BE2C (cell line): ENCODE measurements around the gene COL26A1.

Experiments used
- DNase-seq: peaks from one replicate; pipeline ENCODE4 v3.0.0-alpha.2; 2020
- H3K27me3 ChIP-seq: fragments of 250-450 bp; sonication (Bioruptor Pico); 2 replicates; pipeline ENCODE4 v1.5.1; 2020; ENCODE audit warnings: mild to moderate bottlenecking
- H3K36me3 ChIP-seq: fragments of 250-450 bp; sonication (Bioruptor Pico); 2 replicates; pipeline ENCODE4 v1.5.1; 2020; ENCODE audit warnings: mild to moderate bottlenecking
- H3K4me1 ChIP-seq: fragments of 250-450 bp; sonication (Bioruptor Pico); 2 replicates; pipeline ENCODE4 v1.5.1; 2020
- H3K4me3 ChIP-seq: 2 replicates; pipeline ENCODE4 v1.5.1; 2011; ENCODE audit warnings: low read depth, low read length
- H3K9me3 ChIP-seq: fragments of 250-450 bp; sonication (Bioruptor Pico); 2 replicates; pipeline ENCODE4 v1.5.1; 2020
- TF ChIP-seq, protein P1 (sequence below): IDR thresholded peaks from 2 replicates; pipeline ENCODE4 v1.5.1; 2012; ENCODE audit warnings: mild to moderate bottlenecking, low read depth, low read length

Gene COL26A1

DNA sequence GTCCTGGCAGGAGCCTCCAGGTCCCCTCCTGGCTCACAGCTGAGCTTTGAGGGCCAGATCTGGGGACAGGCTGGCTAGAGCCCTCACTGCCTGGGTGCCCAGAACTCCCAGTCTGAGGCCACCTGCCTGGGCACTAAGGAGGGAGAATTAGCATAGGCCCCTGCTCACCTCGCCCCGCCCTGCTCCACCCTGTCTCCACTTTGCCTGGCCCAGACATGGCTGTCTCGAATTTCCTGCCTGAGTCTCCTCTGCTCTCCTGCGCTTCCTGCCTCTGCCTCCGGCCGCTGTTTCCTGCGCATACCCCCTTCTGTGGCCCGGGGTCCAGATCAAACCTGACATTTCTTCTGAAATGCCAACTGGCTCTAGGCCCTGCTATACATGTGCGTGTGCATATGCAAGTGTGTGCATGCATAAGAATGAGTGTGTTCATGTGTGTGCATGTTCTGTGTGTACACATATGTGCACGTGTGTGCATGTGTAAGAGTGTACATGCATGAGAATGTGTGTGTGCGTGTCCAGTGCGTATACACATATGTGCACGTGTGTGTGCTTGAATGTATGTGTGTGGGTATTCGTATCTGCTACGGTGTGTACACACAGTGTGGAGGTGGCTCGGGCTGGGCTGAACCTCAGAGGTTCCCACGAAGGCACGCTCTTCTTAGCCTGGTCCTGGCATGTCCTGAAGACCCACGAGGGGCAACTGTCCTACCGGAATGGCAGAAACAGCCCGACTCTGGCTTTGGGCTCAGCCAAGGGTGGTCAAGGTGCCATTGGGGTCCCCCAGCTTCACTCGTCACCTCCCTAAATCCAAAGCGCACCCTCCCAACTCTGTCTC is 201.5 kb downstream of the COL26A1 start:
- TF ChIP-seq, protein P1, sequence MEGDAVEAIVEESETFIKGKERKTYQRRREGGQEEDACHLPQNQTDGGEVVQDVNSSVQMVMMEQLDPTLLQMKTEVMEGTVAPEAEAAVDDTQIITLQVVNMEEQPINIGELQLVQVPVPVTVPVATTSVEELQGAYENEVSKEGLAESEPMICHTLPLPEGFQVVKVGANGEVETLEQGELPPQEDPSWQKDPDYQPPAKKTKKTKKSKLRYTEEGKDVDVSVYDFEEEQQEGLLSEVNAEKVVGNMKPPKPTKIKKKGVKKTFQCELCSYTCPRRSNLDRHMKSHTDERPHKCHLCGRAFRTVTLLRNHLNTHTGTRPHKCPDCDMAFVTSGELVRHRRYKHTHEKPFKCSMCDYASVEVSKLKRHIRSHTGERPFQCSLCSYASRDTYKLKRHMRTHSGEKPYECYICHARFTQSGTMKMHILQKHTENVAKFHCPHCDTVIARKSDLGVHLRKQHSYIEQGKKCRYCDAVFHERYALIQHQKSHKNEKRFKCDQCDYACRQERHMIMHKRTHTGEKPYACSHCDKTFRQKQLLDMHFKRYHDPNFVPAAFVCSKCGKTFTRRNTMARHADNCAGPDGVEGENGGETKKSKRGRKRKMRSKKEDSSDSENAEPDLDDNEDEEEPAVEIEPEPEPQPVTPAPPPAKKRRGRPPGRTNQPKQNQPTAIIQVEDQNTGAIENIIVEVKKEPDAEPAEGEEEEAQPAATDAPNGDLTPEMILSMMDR: no peak
- Histone ChIP-seq H3K27me3 (peaks cover 4% of the 10 kb centered on the region; the same call in 1 of the 2 replicates), H3K4me1 (no peaks in the 10 kb centered on the region), H3K9me3 (no peaks in the 10 kb centered on the region), H3K4me3 (no peak overlapping the region), H3K36me3 (no peaks in the 10 kb centered on the region)
- no peak for DNase-seq

- TF ChIP-seq, protein P1: no peak
- Histone ChIP-seq H3K36me3 (no peaks in the 10 kb centered on the region), H3K27me3 (peaks cover 4% of the 10 kb centered on the region; the same call in 1 of the 2 replicates), H3K4me1 (no peaks in the 10 kb centered on the region), H3K4me3 (no peak overlapping the region), H3K9me3 (no peaks in the 10 kb centered on the region; the same call in 1 of the 2 replicates)
- peak; percentile 75 for DNase-seq
These were observed 202.1 kb downstream of the COL26A1 start for GRCh38 chr7:101564778-101565211.

GRCh38 chr7:101565601-101566209 is 203.0 kb downstream of the COL26A1 start:
- Histone ChIP-seq H3K4me3 (no peak overlapping the region), H3K36me3 (no peaks in the 10 kb centered on the region), H3K27me3 (peaks cover 4% of the 10 kb centered on the region; the same call in 1 of the 2 replicates), H3K4me1 (no peaks in the 10 kb centered on the region), H3K9me3 (peaks cover 3% of the 10 kb centered on the region; the same call in 1 of the 2 replicates)
- DNase-seq: no peak
- TF ChIP-seq, protein P1: no peak

DNA sequence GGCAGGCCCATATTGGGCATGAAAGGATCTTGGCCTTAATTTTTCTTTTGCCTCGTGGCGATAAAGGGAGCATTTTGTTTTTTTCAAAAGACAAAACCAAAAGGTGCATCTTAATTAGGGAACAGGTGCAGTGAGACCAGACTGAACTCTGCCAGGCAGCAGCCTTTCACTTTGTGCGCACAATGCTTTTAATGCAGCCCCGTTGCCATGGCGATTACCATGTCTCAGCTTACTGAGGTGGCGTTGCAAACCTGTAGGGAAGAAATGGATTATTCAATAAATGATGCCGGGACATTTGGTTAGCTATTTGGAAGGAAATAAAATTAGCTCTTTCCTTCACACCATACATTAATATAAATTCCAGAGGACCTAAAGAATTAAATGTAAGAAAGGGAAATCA is 204.6 kb downstream of the COL26A1 start:
- Histone ChIP-seq H3K27me3 (0 out of 2 replicates have a peak, but pooled peaks cover 6% of the 10 kb centered on the region), H3K9me3 (peaks cover 6% of the 10 kb centered on the region; the same call in 1 of the 2 replicates), H3K36me3 (no peaks in the 10 kb centered on the region), H3K4me1 (no peaks in the 10 kb centered on the region), H3K4me3 (no peak overlapping the region)
- DNase-seq: no peak
- TF ChIP-seq, protein P1: no peak

GRCh38 chr7:101572156-101572555 is 209.5 kb downstream of the COL26A1 start:
- Histone ChIP-seq H3K27me3 (peaks cover 10% of the 10 kb centered on the region; the same call in 1 of the 2 replicates), H3K4me3 (no peak overlapping the region), H3K9me3 (peaks cover 6% of the 10 kb centered on the region; the same call in 1 of the 2 replicates), H3K4me1 (no peaks in the 10 kb centered on the region), H3K36me3 (no peaks in the 10 kb centered on the region)
- TF ChIP-seq, protein P1: no peak
- DNase-seq: no peak
